B cell (primary cell): ENCODE measurements around the gene CYP8B1. TPM values are rescaled to one million over a fixed set of nuclear protein-coding genes. Genes with fewer than 3 reads are reported as not detected.

Experiments used
- ATAC-seq: fragments of 200-7000 bp; cut with Tn5 transposase; one replicate; pipeline ENCODE4 v1.10.0; 2021; ENCODE audit warnings: low read depth, mild to moderate bottlenecking, moderate number of reproducible peaks, moderate library complexity
- CTCF ChIA-PET: fragments of 350-600 bp; sonication (Branson Sonifier 250); formaldehyde crosslinking; loops from one replicate; lab custom pipeline; 2021; ENCODE audit warnings: antibody characterized with exemption, inconsistent platforms; lab: Charles Lee
- POLR2A ChIA-PET: fragments of 350-600 bp; sonication (Branson Sonifier 250); formaldehyde crosslinking; loops from one replicate; lab custom pipeline; 2021; ENCODE audit warnings: antibody characterized with exemption; lab: Charles Lee
- DNase-seq: peaks from one replicate; pipeline ENCODE4 v3.0.0; 2013
- H2AFZ ChIP-seq: 2 replicates; pipeline ENCODE4 v1.6.1; 2012; ENCODE audit warnings: mild to moderate bottlenecking, low read depth, low read length; ENCODE audit not compliant: insufficient read depth, poor library complexity, severe bottlenecking
- H3K27ac ChIP-seq, 2 donors: 1 replicate in 1 of 2; 2 replicates in 1 of 2; pipeline ENCODE4 v1.5.1; 2012 to 2013; ENCODE audit warnings: low read length in 2 of 2, mild to moderate bottlenecking in 2 of 2, moderate library complexity in 1 of 2
- H3K27me3 ChIP-seq, 4 experiments: fragments of 200-600 bp in 1 of 4; sonication (generic) in 1 of 4; replicated peaks in 1 of 4; 1 replicate in 2 of 4; 2 replicates in 2 of 4; pipeline versions ENCODE4 v1.6.1 to v1.7.0; 2013 to 2016; ENCODE audit warnings: low read length in 3 of 4, mild to moderate bottlenecking in 2 of 4, mixed read lengths in 1 of 4, moderate library complexity in 1 of 4; ENCODE audit not compliant: insufficient read depth in 4 of 4, control insufficient read depth in 3 of 4; ENCODE audit errors: control extremely low read depth in 1 of 4
- H3K36me3 ChIP-seq, 2 experiments: replicated peaks in 1 of 2; 1 replicate in 1 of 2; 2 replicates in 1 of 2; pipeline versions ENCODE4 v1.6.1 to v1.7.1; 2013; ENCODE audit warnings: low read length in 1 of 2; ENCODE audit not compliant: insufficient read depth in 2 of 2, control insufficient read depth in 1 of 2; ENCODE audit errors: control extremely low read depth in 1 of 2, extremely low read depth in 1 of 2
- H3K4me1 ChIP-seq, 2 donors: fragments of 200-600 bp in 1 of 2; sonication (generic) in 1 of 2; 1 replicate in 1 of 2; 2 replicates in 1 of 2; pipeline versions ENCODE4 v1.5.1 to v1.6.1; 2013 to 2017; ENCODE audit warnings: low read length in 2 of 2; ENCODE audit not compliant: control insufficient read depth in 2 of 2, insufficient read depth in 2 of 2
- H3K4me2 ChIP-seq: replicated peaks from 2 replicates; pipeline ENCODE3; 2012; ENCODE audit warnings: mild to moderate bottlenecking, low read depth, low read length; ENCODE audit not compliant: poor library complexity, severe bottlenecking
- H3K4me3 ChIP-seq, 5 experiments: fragments of 200-600 bp in 1 of 5; sonication (generic) in 1 of 5; 1 replicate in 3 of 5; 2 replicates in 2 of 5; pipeline versions ENCODE4 v1.5.1 to v1.7.0; 2011 to 2016; ENCODE audit warnings: low read length in 4 of 5, mild to moderate bottlenecking in 4 of 5, low read depth in 2 of 5, control low read depth in 1 of 5, moderate library complexity in 1 of 5; ENCODE audit not compliant: insufficient read depth in 1 of 5; ENCODE audit errors: control extremely low read depth in 1 of 5, extremely low read depth in 1 of 5
- H3K79me2 ChIP-seq: fragments of 200-600 bp; sonication (generic); one replicate; pipeline ENCODE4 v1.6.0; 2016; ENCODE audit warnings: low read length; ENCODE audit not compliant: control insufficient read depth, insufficient read depth
- H3K9ac ChIP-seq: fragments of 200-600 bp; sonication (generic); 2 replicates; pipeline ENCODE4 v1.6.1; 2017; ENCODE audit warnings: mild to moderate bottlenecking, low read length, moderate library complexity
- H3K9me3 ChIP-seq, 3 donors: one replicate each; pipeline versions ENCODE4 v1.6.1 to v1.7.1; 2013; ENCODE audit warnings: low read length in 2 of 3; ENCODE audit not compliant: control insufficient read depth in 2 of 3, insufficient read depth in 1 of 3; ENCODE audit errors: control extremely low read depth in 1 of 3
- H4K20me1 ChIP-seq: 2 replicates; pipeline ENCODE4 v1.6.0; 2012; ENCODE audit warnings: mild to moderate bottlenecking, low read length; ENCODE audit not compliant: insufficient read depth, control insufficient read depth, poor library complexity, severe bottlenecking
- H3K27ac Mint-ChIP-seq: one replicate; pipeline ENCODE4 v1.8.0; 2021; ENCODE audit warnings: mixed read lengths
- H3K27me3 Mint-ChIP-seq: one replicate; pipeline ENCODE4 v1.8.0; 2021; ENCODE audit warnings: mixed read lengths
- H3K4me1 Mint-ChIP-seq: one replicate; pipeline ENCODE4 v1.8.0; 2021; ENCODE audit warnings: mixed read lengths
- H3K4me3 Mint-ChIP-seq: one replicate; pipeline ENCODE4 v1.8.0; 2021; ENCODE audit warnings: mixed read lengths
- H3K9me3 Mint-ChIP-seq: one replicate; pipeline ENCODE4 v1.8.0; 2022; ENCODE audit warnings: mixed read lengths; ENCODE audit not compliant: insufficient read depth
- CTCF ChIP-seq: fragments of 200-600 bp; IDR thresholded peaks from one replicate; pipeline ENCODE4 v1.8.0; 2022; ENCODE audit warnings: antibody characterized with exemption, mild to moderate bottlenecking
- EZH2 ChIP-seq: IDR thresholded peaks from 2 replicates; pipeline ENCODE4 v1.6.1; 2012; ENCODE audit warnings: borderline replicate concordance, low read depth, mild to moderate bottlenecking, moderate library complexity, low read length; ENCODE audit not compliant: insufficient read depth, poor library complexity, severe bottlenecking
- WGBS: methylation state at CpG from one replicate; pipeline ENCODE4 v1.1.5; 2013; ENCODE audit warnings: missing lambda C conversion rate; ENCODE audit not compliant: insufficient coverage; 5-methylcytosine and 5-hydroxymethylcytosine counted together
- intact Hi-C: fragments of 100-400 bp; cut with micrococcal nuclease; formaldehyde crosslinking; loops from one replicate; pipeline ENCODE4 v1.10.0; 2022
- polyA plus RNA-seq: library from polyadenylated mRNA; depleted of rRNA; stranded (reverse); fragments of >200 nt; gene quantifications from 2 replicates; pipeline ENCODE4 v1.2.3, GENCODE V29; 2012
- total RNA-seq, 2 donors: library from RNA; stranded (reverse); fragments of 120-200 nt in 1 of 2; gene quantifications; 1 replicate in 1 of 2; 2 replicates in 1 of 2; pipeline versions ENCODE4 v1.2.3 to v1.2.4, GENCODE V29; 2013 to 2022

The CYP8B1 gene
- total and polyA plus RNA-seq, 2 donors (not counting 1 experiment from before 2014, with no cell fraction given) = not detected

- H3K27ac ChIP-seq = no peak overlapping the region
- H3K27me3 ChIP-seq = no peaks in the 10 kb centered on the region
- ATAC-seq (no peak), DNase-seq (no peak)
- peaks cover 10 to 14% of the 10 kb centered on the region in 2 donors for H3K4me1 ChIP-seq
- no peak overlapping the region for H3K4me3 ChIP-seq
- CTCF ChIA-PET = interaction anchor here (1.5 to 3.5 kb wide), 4 partner anchors 39 to 98 kb away, joined by 5 to 22 read pairs (median 16); no protein-coding TSS in a partner anchor
- no CpG with 5 or more reads among the region's 2 CpGs for WGBS
- H3K27ac Mint-ChIP-seq = no peak overlapping the region
- H3K9ac ChIP-seq = no peak overlapping the region
- H3K4me1 Mint-ChIP-seq = peaks cover 7% of the 10 kb centered on the region
- TF ChIP-seq CTCF (no peak), EZH2 (no peak)
- no peak overlapping the region for H2AFZ ChIP-seq
- H3K9me3 Mint-ChIP-seq = no peaks in the 10 kb centered on the region
- H3K4me2 ChIP-seq = no peak overlapping the region
- intact Hi-C loops = no loop called here
- no peaks in the 10 kb centered on the region for H3K79me2 ChIP-seq
- POLR2A ChIA-PET = no interaction called here
- no peaks in the 10 kb centered on the region for H4K20me1 ChIP-seq
- H3K4me3 Mint-ChIP-seq = no peak overlapping the region
- no peaks in the 10 kb centered on the region for H3K9me3 ChIP-seq
- no peaks in the 10 kb centered on the region for H3K36me3 ChIP-seq
- H3K27me3 Mint-ChIP-seq = no peaks in the 10 kb centered on the region
Measured at GRCh38 chr3:42877881-42878280, 2.2 kb upstream of the CYP8B1 start.

- no peak overlapping the region for H2AFZ ChIP-seq
- H3K9ac ChIP-seq = no peak overlapping the region
- no peaks in the 10 kb centered on the region for H3K9me3 ChIP-seq
- Mint-ChIP-seq H3K4me3 (no peak overlapping the region), H3K4me1 (peaks cover 7% of the 10 kb centered on the region), H3K27me3 (peaks cover 7% of the 10 kb centered on the region), H3K9me3 (no peaks in the 10 kb centered on the region), H3K27ac (no peak overlapping the region)
- no peaks in the 10 kb centered on the region for H4K20me1 ChIP-seq
- POLR2A ChIA-PET = no interaction called here
- CTCF ChIA-PET = interaction anchor here (1.5 to 3.5 kb wide), 3 partner anchors 38 to 97 kb away, joined by 5 to 22 read pairs (median 18); no protein-coding TSS in a partner anchor
- H3K79me2 ChIP-seq = no peaks in the 10 kb centered on the region
- WGBS = 88% methylated on average over 4 of the region's 7 CpGs
- TF ChIP-seq CTCF = no peak
- no peak for TF ChIP-seq EZH2
- no peak overlapping the region for H3K4me2 ChIP-seq
- H3K4me3 ChIP-seq = no peak overlapping the region
- H3K36me3 ChIP-seq = no peaks in the 10 kb centered on the region
- H3K27me3 ChIP-seq = no peaks in the 10 kb centered on the region
- no peak for ATAC-seq
- no peak overlapping the region for H3K27ac ChIP-seq
- intact Hi-C loops = no loop called here
- peaks cover 10 to 14% of the 10 kb centered on the region in 2 donors for H3K4me1 ChIP-seq
- no peak for DNase-seq
Measured at GRCh38 chr3:42876940-42877720, 1.5 kb upstream of the CYP8B1 start.
